ENCODE measurements around the gene CDH13.

CDH13 gene

DNA sequence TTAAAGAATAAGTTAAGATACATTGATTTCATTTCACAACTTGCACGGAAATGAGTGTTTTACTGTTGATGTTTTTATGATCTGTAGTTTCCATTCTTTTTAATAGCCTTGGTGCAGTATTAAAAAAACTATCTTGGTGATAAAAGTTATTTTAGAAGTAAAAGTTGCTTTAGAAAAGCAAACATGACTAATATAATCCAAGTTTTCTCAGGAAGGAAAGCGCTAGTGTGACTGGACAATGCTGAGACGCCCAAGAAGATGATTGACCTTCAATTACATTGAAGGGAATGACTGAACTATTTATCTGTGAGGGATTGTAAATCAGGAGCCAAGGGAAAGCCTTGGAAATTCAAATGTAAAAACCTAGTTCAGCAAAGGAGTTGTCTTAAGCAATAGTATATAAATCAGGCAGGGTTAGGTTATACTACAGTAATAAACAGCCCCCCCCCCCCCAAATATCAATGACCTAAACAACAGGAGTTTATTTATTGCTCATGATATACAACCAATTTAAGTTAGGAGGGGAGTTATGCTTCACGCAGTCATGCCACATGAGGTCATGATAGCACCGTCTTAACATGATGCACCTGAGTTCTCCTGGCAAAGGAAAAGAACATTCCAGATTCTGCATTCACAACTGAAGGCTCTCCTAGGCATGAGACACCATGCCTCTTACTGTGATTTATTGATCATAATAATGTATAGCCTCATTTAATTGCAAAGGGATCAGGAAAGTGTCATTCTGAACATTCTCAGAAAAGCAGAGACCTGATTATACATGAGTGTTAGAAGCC lies 443.8 kb downstream of the CDH13 start:
- TF ChIP-seq, protein P1, sequence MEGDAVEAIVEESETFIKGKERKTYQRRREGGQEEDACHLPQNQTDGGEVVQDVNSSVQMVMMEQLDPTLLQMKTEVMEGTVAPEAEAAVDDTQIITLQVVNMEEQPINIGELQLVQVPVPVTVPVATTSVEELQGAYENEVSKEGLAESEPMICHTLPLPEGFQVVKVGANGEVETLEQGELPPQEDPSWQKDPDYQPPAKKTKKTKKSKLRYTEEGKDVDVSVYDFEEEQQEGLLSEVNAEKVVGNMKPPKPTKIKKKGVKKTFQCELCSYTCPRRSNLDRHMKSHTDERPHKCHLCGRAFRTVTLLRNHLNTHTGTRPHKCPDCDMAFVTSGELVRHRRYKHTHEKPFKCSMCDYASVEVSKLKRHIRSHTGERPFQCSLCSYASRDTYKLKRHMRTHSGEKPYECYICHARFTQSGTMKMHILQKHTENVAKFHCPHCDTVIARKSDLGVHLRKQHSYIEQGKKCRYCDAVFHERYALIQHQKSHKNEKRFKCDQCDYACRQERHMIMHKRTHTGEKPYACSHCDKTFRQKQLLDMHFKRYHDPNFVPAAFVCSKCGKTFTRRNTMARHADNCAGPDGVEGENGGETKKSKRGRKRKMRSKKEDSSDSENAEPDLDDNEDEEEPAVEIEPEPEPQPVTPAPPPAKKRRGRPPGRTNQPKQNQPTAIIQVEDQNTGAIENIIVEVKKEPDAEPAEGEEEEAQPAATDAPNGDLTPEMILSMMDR (IDR thresholded peaks at IDR 0.05; ENCODE audit: low read depth, low read length, poor library complexity, severe bottlenecking), result no peak
- no peak for TF ChIP-seq EZH2phosphoT487 (IDR thresholded peaks at IDR 0.05; ENCODE audit: borderline replicate concordance, low read length)
- Histone ChIP-seq H3K27me3 (ENCODE audit: control insufficient read depth, low read length) (no peaks in the 10 kb centered on the region), H3K9me2 (replicated peaks; ENCODE audit: control insufficient read depth, low read length) (no peaks in the 10 kb centered on the region)

DNA sequence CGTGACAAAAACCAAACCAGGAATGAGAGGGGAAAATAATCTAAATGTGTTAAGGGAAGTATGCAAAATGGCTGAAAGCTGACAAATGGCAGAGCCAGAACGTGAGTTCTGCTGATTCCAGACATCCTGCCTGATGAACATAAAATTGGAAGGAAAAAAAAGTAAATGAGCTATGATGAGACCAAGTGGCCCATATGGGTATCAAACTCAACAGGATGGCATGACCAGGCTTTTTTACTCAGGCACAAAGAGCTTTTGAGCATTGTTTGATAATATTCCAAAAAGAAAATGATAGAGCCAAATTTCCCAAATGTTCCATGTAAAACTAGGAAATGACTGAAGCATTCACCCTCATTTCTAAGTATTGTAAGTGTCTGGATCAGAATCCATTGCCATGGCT lies 449.2 kb downstream of the CDH13 start:
- Histone ChIP-seq H3K9me3 (ENCODE audit: control insufficient read depth, insufficient read depth, low read length) (no peaks in the 10 kb centered on the region), H3F3A (ENCODE audit: control insufficient read depth, insufficient read depth) (no peaks in the 10 kb centered on the region), H3K27ac (ENCODE audit: low read depth, low read length) (no peak overlapping the region), H3K36me3 (ENCODE audit: control insufficient read depth, low read length) (no peaks in the 10 kb centered on the region), H3K4me3 (ENCODE audit: low read length) (no peak overlapping the region), H4K20me1 (ENCODE audit: control insufficient read depth, insufficient read depth, low read depth, low read length) (no peaks in the 10 kb centered on the region), H3K4me2 (ENCODE audit: low read length) (no peak overlapping the region), H3K79me2 (ENCODE audit: control insufficient read depth, low read length) (no peaks in the 10 kb centered on the region), H3K9me2 (replicated peaks; ENCODE audit: control insufficient read depth, low read length) (no peaks in the 10 kb centered on the region), H3K4me1 (ENCODE audit: control insufficient read depth, low read length) (no peaks in the 10 kb centered on the region), H3K27me3 (ENCODE audit: control insufficient read depth, low read length) (no peaks in the 10 kb centered on the region)
- TF ChIP-seq EZH2phosphoT487 (IDR thresholded peaks at IDR 0.05; ENCODE audit: borderline replicate concordance, low read length), result no peak
- TF ChIP-seq, protein P1 (IDR thresholded peaks at IDR 0.05; ENCODE audit: low read depth, low read length, poor library complexity, severe bottlenecking), result no peak

More for the DNA sequence above, 443.8 kb downstream of the CDH13 start:
- no peaks in the 10 kb centered on the region for H4K20me1 ChIP-seq (ENCODE audit: control insufficient read depth, insufficient read depth, low read depth, low read length)
- H3F3A ChIP-seq (ENCODE audit: control insufficient read depth, insufficient read depth), result no peaks in the 10 kb centered on the region
- H3K27ac ChIP-seq (ENCODE audit: low read depth, low read length), result no peak overlapping the region
- no peak overlapping the region for H3K4me2 ChIP-seq (ENCODE audit: low read length)
- H3K4me3 ChIP-seq (ENCODE audit: low read length), result no peak overlapping the region
- H3K36me3 ChIP-seq (ENCODE audit: control insufficient read depth, low read length), result no peaks in the 10 kb centered on the region
- no peaks in the 10 kb centered on the region; the same call in 1 of the 2 replicates for H3K9me3 ChIP-seq (ENCODE audit: control insufficient read depth, insufficient read depth, low read length)
- H3K79me2 ChIP-seq (ENCODE audit: control insufficient read depth, low read length), result no peaks in the 10 kb centered on the region
- H3K4me1 ChIP-seq (ENCODE audit: control insufficient read depth, low read length), result no peaks in the 10 kb centered on the region

- Histone ChIP-seq H3K79me2 (ENCODE audit: control insufficient read depth, low read length) (no peaks in the 10 kb centered on the region), H3K4me3 (ENCODE audit: low read length) (no peak overlapping the region), H4K20me1 (ENCODE audit: control insufficient read depth, insufficient read depth, low read depth, low read length) (no peaks in the 10 kb centered on the region), H3K9me2 (replicated peaks; ENCODE audit: control insufficient read depth, low read length) (no peaks in the 10 kb centered on the region), H3K36me3 (ENCODE audit: control insufficient read depth, low read length) (no peaks in the 10 kb centered on the region), H3K27ac (ENCODE audit: low read depth, low read length) (no peak overlapping the region), H3K4me2 (ENCODE audit: low read length) (no peak overlapping the region), H3K27me3 (ENCODE audit: control insufficient read depth, low read length) (no peaks in the 10 kb centered on the region), H3K4me1 (ENCODE audit: control insufficient read depth, low read length) (no peaks in the 10 kb centered on the region), H3K9me3 (ENCODE audit: control insufficient read depth, insufficient read depth, low read length) (no peaks in the 10 kb centered on the region), H3F3A (ENCODE audit: control insufficient read depth, insufficient read depth) (no peaks in the 10 kb centered on the region)
- TF ChIP-seq, protein P1 (IDR thresholded peaks at IDR 0.05; ENCODE audit: low read depth, low read length, poor library complexity, severe bottlenecking), result no peak
- TF ChIP-seq EZH2phosphoT487 (IDR thresholded peaks at IDR 0.05; ENCODE audit: borderline replicate concordance, low read length), result no peak
Measured at GRCh38 chr16:83083361-83083760, 456.6 kb downstream of the CDH13 start.

Data from DOHH2 (cell line).